Brain microvascular endothelial cell (primary cell): ENCODE results near the gene NELFB.

ENCODE experiments used
- DNase-seq: peaks from one replicate; pipeline ENCODE4 v3.0.0-alpha.2; 2020
- H3K27ac ChIP-seq: fragments of 250-450 bp; sonication (Bioruptor Pico); 2 replicates; pipeline ENCODE4 v1.5.1; 2020; ENCODE audit warnings: mild to moderate bottlenecking, moderate library complexity
- H3K27me3 ChIP-seq: fragments of 250-450 bp; sonication (Bioruptor Pico); replicated peaks from 2 replicates; pipeline ENCODE4 v1.5.1; 2020; ENCODE audit warnings: mild to moderate bottlenecking
- H3K36me3 ChIP-seq: fragments of 250-450 bp; sonication (Bioruptor Pico); replicated peaks from 2 replicates; pipeline ENCODE4 v1.5.1; 2020; ENCODE audit warnings: mild to moderate bottlenecking
- H3K4me3 ChIP-seq: 2 replicates; pipeline ENCODE4 v1.5.1; 2011; ENCODE audit warnings: low read depth, mild to moderate bottlenecking, control low read depth, low read length, moderate library complexity
- CTCF ChIP-seq: IDR thresholded peaks from 2 replicates; pipeline ENCODE4 v1.5.1; 2011; ENCODE audit warnings: low read depth, mild to moderate bottlenecking, moderate library complexity, low read length, control low read depth, inconsistent platforms; ENCODE audit errors: missing control alignments
- in situ Hi-C: cut with HindIII; loops from 2 replicates; pipeline ENCODE4 v1.10.0; 2017; ENCODE audit warnings: low sequenced_read_pairs, low pct_ligation_motif_present

NELFB gene

GRCh38 chr9:137294681-137295237, 39.6 kb downstream of the NELFB start:
- TF ChIP-seq CTCF = peak; percentile 65
- DNase-seq = no peak
- Histone ChIP-seq H3K27ac (no peak overlapping the region), H3K27me3 (no peaks in the 10 kb centered on the region), H3K36me3 (no peaks in the 10 kb centered on the region), H3K4me3 (no peak overlapping the region)
- in situ Hi-C loops = no loop called here

DNA sequence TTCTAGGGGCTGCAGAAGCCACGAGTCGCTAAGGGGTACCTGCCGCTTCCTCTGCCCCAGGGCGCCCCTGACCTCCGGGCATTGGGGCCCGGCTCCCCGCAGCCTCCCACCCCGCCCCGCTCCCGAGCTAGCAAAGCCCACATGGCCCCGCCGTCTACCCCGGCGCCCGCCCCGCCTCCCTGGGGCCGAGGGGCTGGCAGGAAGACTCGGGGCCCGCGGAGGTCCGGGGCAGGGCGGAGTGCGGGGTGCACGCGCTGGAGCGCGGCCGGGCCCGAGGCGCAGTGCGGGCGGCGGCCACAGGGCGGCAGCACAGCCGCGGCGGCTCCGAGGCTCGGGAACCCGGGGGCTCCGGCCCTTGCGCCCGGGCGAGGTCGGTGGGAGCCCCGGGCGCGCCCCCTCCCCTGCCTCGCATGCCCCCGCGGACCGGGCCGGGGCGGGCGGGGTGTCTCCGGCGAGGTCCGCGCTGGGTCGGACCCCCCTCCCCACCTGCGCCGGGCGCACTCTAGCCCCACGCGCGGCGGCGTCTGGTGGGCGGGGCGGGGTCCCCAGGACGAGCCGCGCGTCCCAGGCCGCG, 40.2 kb downstream of the NELFB start:
- TF ChIP-seq CTCF = peak; percentile 41
- no peaks in the 10 kb centered on the region for H3K27me3 ChIP-seq
- no peak overlapping the region for H3K27ac ChIP-seq
- H3K36me3 ChIP-seq = no peaks in the 10 kb centered on the region
- no peak for DNase-seq
- H3K4me3 ChIP-seq = no peak overlapping the region
- in situ Hi-C loops = no loop called here

- H3K27me3 ChIP-seq = no peaks in the 10 kb centered on the region
Measured at GRCh38 chr9:137295849-137296669, 40.9 kb downstream of the NELFB start.

GRCh38 chr9:137296670-137297664, 41.8 kb downstream of the NELFB start:
- Histone ChIP-seq H3K36me3 (no peaks in the 10 kb centered on the region), H3K27ac (peak overlapping the region; percentile 83), H3K27me3 (no peaks in the 10 kb centered on the region), H3K4me3 (peak overlapping the region; percentile 46)
- in situ Hi-C loops = no loop called here
- peak; percentile 86 for DNase-seq
- TF ChIP-seq CTCF = no peak

More at GRCh38 chr9:137295849-137296669, 40.9 kb downstream of the NELFB start:
- Histone ChIP-seq H3K4me3 (peak overlapping the region; percentile 46), H3K36me3 (no peaks in the 10 kb centered on the region), H3K27ac (peak overlapping the region; percentile 83)
- no peak for TF ChIP-seq CTCF
- in situ Hi-C loops = no loop called here
- no peak for DNase-seq

- DNase-seq = no peak
- no peak overlapping the region for H3K4me3 ChIP-seq
- in situ Hi-C loops = no loop called here
- no peaks in the 10 kb centered on the region for H3K27me3 ChIP-seq
- H3K36me3 ChIP-seq = no peaks in the 10 kb centered on the region
- H3K27ac ChIP-seq = peak overlapping the region; percentile 55
- no peak for TF ChIP-seq CTCF
Measured at GRCh38 chr9:137297966-137298365, 42.8 kb downstream of the NELFB start.
